ENCODE measurements around the gene B4GALT7.

The B4GALT7 gene

DNA sequence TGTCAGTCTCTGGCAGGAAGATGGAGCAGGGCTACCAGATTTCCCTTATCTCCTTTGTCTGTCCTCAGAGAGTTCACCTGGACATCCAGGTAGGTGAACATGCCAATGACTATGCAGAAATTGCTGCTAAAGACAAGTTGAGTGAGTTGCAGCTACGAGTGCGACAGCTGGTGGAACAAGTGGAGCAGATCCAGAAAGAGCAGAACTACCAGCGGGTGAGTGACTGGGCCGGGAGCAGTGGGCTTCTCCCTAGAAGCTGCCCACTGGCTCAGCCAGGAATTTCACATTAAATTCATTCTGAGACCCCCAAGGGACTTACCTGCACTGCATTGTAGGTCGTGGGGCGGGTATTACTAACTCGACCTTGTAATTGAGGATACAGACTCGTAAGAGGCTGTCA is 5.9 kb upstream of the B4GALT7 start:
- DNase-seq, result no peak

DNA sequence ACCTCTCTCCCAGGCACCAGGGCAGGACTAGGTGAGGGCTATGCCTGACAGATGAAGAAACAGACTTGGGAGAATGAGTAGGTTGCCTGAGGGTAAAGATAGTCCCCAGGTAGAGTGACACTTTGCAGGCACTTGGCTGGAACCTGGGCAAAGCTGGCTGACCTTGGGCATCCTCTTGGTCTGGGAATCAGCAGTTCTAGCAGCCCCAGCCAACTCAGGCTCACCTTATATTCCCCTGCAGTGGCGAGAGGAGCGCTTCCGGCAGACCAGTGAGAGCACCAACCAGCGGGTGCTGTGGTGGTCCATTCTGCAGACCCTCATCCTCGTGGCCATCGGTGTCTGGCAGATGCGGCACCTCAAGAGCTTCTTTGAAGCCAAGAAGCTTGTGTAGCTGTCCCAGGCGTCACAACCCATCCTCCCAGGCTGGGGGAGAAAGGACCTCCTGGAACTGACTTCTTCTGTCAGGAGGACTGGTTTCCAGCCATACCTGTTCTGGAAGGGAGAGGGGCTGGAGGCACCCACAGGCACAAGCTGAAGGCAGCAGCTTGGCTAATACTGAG is 4.8 kb upstream of the B4GALT7 start:
- no peak for DNase-seq

DNA sequence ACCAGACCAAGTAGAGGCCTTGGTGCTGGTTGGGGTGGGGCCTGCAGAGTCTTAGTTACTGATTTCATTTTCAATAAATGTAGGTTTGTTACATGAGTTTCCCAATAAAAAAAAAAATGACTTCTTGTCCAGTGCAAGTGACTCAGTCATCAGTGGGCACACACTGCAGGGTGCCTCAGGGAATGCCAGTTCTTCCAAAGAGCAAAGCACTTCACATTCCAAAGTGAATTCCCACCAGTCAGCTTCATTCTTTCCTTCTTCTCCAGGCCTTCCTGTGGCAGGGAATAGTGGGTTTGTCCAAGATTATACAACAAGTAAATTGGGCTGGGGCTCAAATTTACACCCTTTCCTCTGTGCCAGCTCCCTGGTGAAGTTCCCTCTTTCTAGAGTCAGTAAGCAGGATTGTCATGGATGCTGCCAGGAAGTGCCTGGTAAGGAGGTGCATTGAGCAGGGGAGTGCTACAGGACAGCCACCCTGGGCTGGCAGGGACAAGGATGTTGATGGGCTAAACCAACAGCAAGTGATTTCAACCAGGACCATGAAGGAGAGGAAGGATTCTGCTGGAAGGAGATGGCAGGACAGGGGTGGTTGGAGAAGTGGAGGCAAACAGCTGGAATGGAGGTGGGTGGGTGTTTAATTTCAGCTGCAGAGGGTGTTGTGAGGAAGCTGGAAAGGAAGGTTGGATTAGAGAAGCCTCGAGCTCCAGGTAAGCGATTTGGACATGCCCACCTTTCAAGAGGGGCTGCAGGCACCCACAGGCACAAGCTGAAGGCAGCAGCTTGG is 3.7 kb upstream of the B4GALT7 start:
- DNase-seq, result no peak

DNA sequence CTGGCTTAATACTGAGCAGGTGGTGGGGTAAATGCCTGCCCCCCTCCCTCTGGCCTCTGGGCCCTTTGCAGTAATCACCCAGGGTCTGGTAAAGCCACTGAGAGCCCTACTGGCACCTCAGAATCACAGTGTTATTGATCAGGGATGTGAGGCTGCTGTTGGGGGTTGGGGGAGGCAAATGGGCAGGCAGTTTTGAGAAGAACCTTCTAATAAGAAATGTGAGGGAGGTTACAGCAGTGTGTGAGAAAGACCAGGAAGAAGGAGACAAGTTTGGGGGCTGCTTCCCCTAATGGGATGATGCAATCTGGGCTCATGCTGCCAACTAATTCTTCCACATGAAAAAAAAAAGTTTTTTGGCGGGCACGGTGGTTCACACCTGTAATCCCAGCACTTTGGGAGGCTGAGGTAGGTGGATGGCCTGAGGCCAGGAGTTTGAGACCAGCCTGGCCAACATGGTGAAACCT is 3.1 kb upstream of the B4GALT7 start:
- no peak for DNase-seq

DNA sequence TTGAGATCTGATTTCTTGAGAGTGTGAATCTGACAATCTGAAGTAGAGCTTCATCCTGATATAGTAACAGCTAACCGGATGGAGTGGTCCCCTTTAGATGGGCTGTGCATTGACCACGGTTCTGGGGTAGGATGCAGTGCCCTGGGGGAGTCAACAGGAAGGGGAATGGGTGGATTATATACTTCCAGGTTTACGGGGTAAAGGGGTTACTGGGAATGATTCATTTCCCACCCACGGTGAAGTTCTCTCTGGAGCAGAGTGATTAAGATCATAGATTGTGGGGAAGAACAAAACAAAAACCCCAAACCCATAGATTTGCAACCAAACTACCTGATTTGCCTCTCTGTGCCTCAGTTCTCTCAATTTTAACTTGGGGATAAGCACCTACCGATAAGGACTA is 1.5 kb upstream of the B4GALT7 start:
- DNase-seq, result no peak

DNA sequence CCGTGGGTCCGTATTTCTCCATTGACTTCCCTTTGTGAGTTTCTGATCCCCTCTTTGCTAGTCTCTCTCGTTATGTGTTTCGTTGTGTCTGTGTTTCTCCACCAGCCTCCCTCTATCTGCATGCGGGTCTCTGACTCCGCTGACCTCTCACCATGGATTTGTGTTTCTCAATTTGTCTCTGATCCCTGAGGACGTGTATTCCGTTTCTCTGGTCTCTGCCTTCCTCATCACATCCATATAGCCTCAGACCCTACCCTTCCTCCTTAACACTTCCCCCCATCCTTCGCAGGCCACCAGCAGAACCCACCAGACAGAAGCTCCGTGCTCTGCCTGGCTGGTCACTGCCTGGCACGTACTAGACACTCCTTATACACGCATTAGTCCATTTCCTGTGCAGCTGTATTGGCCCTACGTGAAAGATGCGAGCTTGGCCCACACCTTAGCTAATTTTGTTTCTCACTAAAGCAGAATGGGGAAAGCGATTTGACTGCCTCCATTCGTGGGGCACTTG is 631 bp downstream of the B4GALT7 start:
- no peak for DNase-seq

DNA sequence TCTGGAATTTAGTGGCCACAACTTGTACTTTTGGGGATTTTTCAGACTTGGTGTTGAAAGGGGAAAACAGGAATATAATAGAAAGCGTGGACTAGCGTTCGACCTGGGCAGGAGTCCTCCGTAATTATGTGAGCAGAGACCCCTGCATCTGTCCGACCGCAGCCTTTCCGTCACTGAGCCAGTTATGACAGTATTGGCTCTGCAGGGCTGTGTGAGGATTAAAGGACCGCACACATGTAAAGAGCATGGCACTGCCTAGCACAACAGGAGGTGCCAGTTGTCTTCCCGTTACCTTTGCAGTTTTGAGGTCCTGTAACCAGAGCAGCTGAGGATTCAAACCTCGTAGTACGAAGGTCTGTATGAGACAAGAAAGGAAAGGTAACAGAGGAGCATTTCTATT is 1.2 kb downstream of the B4GALT7 start:
- no peak for DNase-seq

DNA sequence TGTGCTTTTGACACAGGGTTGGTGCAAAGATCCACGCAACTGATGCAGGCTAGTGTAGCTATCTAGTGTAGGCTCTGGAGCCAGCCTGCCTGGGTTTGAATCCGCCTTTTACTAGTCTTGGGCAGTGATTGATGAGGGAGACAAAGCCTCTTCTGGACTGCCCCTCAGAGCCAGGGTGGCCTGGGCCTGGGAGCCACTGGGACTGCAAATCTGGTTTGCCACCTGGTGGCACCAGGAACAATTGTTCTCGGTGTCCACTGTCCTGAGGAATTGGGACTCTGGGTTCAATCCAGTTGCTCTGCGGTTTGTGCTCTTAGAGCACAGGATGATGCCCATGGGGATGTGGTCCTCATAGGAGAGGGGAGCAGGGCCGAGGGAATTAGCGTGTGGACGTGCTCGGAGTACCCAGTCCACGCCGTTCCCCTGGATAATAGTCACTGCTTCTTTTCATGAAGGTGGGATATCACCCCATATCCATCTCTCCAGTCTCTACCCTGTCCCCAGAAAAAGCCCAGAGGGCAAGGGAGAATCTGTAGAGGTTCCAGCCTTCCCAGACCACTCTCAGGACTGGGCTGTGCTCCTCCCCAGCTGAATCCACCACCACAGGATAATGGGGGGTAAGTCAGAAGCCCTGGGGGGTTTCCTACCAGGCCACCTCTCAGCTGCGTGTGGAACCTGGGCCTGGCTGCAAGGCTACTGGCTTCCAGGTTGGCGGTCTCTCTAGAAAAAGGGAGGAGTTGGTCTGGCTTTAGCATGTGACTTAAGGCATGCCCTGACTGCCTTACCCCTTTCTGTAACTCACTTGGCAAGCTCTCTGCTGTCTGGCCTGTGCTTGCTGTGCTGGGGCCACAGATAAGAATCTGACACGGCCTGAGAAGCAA is 1.9 kb downstream of the B4GALT7 start:
- no peak for DNase-seq

DNA sequence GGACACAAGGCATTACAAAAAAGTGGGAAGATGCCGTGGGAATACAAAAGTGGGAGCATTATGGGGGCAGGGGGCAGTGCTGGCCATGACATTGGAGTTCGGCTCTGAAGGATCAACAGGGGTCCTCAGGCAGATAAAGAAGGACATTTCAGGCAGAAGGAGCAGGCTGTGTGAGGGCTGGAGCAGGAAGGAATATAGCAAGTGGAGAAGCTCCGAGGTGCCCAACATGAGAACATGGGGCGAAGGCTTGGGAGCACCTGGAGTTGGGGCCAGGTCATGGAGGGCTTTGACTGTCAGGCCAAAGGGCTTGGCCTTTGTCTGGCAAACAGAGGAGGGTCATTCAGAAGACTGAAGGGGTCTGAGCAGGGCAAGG is 2.5 kb downstream of the B4GALT7 start:
- no peak for DNase-seq

DNA sequence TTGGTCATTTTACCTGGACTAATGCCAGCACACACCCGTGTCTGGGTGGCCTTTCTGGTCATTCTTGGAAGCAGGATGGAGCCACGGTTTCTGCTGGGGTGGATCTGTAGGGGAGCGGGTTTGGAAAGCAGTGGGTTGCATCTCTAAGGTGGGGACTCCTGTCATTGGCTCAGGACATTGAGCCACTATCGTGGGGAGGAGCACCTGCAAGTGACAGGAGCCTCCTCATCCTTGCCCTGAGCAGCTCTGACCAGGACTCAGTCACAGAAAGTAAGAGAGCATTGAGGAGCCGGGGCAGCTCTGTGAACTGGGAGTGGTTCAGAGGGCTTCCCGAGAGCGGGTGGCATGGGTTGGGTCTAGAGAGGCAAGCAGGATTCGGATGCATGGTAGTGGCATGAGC is 3.7 kb downstream of the B4GALT7 start:
- DNase-seq, result no peak

DNA sequence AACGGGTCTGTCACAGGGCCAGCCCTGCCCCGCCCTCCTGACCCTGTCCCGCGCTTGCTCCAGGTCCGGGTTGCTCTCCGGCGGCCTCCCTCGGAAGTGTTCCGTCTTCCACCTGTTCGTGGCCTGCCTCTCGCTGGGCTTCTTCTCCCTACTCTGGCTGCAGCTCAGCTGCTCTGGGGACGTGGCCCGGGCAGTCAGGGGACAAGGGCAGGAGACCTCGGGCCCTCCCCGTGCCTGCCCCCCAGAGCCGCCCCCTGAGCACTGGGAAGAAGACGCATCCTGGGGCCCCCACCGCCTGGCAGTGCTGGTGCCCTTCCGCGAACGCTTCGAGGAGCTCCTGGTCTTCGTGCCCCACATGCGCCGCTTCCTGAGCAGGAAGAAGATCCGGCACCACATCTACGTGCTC is 4.2 kb downstream of the B4GALT7 start:
- DNase-seq, result no peak

DNA sequence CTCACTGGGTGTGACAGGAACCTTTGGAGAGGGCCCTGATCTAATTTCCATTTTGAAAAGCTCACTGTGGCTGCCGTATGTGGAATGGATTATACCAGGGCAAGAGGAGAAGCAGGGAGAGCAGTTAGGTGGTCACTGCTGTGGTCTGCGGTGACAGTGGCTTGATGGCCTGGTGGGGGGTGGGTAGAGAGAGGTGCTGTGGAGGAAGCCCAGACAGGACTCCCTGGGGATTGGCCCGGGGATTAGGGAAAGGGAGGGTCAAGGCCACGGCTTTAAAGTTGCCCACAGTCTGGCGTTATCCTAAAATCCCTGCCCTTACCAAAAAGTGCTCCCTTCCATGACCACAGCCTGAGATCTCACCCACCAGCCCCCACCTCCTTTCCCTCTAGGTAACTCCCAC is 4.7 kb downstream of the B4GALT7 start:
- no peak for DNase-seq

DNA sequence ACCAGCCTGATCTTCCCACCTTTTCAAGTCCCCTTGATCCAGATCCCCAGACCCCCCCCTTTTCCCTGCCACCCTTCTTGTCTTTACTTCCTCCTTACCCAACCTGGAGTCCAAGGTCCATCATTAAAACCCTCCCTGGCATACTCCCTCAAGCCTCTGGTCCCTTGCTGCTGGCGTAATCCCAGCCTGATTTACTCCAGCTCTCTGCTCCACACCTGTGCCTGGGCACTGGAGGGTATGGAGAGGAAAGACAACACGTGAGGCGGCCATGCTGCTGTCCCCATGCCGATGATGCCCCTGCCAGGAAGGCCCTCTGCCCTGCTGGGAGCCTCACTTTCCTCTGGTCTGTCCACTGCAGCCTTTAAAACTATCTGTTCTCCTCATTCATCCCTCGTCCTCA is 5.1 kb downstream of the B4GALT7 start:
- DNase-seq, result no peak

DNA sequence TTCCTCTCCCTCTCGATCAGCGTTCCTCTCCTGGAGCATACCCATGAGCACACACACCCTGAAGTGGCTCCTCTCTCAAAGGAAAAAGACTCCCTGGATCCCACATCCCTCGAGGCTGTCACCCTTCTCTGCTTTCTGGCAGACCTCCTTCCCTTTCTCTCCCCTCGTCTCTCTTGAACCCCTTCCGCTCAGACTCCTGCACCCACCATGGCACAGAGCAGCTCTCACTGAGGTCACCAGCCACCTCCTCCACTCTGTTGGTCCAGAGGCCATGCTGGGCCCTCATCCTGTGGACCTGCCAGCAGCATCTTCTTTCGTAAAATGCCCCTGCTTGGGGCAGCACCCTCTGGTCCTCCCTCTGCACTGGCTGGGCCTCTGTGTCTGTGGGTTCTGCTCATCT is 5.7 kb downstream of the B4GALT7 start:
- no peak for DNase-seq

DNA sequence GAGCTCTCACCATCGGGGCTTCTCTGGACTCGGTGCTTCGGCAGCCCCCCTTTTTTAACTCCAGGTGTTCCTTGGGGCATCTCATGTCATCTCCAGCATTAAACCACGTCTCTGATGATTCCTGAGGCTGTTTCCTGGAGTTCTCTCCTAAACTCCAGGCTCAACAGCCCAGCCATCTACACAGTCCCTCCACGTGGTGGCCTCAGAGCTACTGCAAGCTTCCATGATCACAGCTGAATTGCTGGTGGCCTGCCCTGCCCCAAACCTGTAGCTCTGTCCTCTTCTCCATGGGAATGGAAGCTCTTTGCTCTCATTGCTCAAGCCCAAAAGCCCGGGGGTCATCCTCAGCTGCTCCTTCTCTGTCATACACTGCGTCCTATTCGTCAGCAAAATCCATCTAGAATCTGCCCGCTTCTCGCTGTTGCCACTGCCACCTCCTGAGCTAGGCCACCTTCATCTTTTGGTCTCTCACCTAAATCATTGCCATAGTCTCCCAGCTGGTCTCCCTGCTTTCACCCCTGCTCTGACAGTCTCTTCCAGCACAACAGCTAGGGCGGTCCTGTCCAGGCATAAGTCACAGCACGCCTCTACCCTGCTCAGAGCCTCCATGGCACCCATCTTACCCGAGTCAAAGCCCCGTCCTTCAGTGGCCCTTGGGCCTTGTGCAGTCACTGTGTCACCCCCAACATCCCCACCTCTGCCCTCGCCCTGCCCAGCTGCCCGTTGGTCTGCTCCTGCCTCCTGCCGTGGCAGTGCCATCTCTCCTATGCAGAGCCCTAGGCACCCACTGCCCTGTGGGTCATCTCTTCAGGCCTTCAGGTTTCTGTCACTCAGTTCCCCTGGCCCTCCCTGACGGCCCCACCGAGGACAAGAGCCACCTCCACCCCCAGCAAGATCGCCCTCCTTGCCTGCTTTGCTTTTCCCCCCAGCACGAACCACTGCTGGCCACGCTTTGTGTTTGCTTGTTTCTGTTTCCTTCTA is 6.4 kb downstream of the B4GALT7 start:
- no peak for DNase-seq

DNA sequence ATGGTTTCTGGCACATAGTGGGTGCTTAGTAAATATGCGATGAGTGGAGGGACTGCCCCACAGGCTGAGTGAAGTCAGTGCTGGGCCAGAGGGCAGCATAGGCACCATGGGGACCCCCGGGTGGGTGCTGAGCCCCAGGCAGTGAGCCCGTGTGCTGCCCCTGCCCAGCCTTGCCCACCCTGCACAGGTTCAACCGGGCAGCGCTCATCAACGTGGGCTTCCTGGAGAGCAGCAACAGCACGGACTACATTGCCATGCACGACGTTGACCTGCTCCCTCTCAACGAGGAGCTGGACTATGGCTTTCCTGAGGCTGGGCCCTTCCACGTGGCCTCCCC is 7.2 kb downstream of the B4GALT7 start:
- no peak for DNase-seq

DNA sequence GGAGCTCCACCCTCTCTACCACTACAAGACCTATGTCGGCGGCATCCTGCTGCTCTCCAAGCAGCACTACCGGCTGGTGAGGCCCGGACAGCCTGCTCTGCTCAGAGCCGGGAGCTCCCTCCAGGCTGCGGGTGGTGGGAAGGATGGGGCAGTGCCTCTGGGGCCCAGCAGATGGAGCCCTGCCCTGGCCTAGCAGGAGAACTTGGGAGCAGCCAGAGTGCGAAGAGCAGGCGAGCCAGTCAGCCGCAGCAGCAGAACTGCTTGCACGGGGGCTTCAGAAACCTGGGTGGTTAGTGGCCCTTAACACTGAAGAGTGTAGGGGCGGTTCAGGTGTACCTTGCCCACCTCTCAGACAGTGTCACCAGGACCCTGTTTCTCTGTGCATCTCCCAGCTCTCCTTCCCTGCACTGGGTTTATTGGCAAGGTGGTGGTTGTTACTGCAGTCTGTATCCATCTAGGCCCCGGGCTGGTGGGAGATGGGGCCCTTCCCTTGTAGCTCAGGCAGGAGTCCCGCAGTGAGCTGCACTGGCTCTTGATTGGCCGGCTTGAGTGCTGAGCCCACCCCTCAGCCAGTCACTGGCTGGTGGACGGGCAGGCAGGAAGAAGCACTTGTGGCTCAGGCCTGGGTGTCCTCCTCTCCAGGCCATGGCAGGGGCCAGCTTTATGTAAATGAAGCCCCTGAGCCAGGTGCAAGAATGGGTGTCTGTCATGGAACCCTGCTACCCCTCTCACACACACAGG is 7.7 kb downstream of the B4GALT7 start:
- DNase-seq, result peak; percentile 59

DNA sequence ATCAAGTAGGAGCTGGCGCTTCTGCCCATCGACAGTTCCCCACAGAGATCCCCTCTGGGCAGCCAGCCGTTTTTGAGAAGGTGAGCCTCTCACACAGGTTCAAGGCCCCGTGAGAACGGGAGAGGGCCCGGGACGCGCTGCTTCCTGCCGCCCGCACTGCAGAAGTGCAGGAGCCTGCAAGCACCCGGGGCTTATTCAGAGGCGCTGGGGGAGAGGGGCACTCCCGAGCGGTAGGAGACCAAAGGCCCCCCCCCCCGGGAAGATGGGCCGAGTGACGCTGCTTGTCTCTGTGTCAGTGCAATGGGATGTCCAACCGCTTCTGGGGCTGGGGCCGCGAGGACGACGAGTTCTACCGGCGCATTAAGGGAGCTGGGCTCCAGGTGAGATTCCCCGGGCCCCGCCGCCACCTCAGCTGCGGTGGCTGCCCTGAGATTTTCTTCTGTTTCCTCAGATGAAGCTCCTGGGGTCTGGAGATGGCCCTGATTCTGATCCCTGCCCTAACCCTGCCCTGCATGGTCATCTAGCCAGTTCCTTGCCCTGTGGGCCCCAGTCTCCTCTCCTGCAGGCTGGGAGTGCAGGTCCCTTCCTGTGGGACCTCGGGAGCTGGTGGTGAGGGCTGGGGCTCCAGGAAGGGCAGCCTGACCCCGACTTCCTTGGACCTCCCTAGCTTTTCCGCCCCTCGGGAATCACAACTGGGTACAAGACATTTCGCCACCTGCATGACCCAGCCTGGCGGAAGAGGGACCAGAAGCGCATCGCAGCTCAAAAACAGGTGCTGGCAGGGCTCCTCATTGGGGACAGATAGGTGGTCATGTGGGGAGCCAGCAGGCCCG is 8.5 kb downstream of the B4GALT7 start:
- DNase-seq, result no peak

DNA sequence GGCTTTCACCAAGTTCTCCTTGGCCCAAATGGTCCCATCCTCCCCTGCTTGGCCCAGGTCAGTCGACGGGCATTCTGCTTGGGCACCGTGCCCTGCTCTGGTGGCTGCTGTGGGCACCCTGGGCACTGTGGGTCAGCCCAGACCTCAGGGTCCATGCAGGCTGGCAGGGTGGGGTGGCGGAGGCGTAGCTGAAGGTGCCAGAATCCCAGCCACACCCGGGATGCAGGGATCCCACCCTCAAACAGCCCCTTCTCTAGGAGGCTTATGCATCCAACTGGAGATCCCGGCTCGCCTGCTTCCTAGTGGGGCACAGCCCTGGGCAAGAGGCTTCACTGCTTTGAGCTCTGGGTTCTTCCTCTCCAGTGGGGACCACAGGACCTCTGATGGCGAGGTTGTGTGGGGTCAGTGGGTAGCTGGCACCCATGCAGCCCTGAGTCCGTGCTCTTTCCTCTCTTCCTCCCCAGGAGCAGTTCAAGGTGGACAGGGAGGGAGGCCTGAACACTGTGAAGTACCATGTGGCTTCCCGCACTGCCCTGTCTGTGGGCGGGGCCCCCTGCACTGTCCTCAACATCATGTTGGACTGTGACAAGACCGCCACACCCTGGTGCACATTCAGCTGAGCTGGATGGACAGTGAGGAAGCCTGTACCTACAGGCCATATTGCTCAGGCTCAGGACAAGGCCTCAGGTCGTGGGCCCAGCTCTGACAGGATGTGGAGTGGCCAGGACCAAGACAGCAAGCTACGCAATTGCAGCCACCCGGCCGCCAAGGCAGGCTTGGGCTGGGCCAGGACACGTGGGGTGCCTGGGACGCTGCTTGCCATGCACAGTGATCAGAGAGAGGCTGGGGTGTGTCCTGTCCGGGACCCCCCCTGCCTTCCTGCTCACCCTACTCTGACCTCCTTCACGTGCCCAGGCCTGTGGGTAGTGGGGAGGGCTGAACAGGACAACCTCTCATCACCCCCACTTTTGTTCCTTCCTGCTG is 9.4 kb downstream of the B4GALT7 start:
- DNase-seq, result no peak
